KMS-11 (cell line): ENCODE data around the gene CCDC134.

Source experiments
- H2AFZ ChIP-seq: fragments of 200-600 bp; sonication (generic); 2 replicates; pipeline ENCODE4 v1.6.1; 2016; ENCODE audit warnings: antibody characterized with exemption, mixed run types, low read depth
- H3K27ac ChIP-seq: fragments of 200-600 bp; sonication (generic); 2 replicates; pipeline ENCODE4 v1.6.1; 2016; ENCODE audit warnings: mild to moderate bottlenecking, mixed run types
- H3K27me3 ChIP-seq: fragments of 200-600 bp; sonication (generic); 2 replicates; pipeline ENCODE4 v1.6.1; 2017; ENCODE audit warnings: mild to moderate bottlenecking, low read depth, mixed run types, moderate library complexity; ENCODE audit not compliant: insufficient read depth
- H3K36me3 ChIP-seq: fragments of 200-600 bp; sonication (generic); 2 replicates; pipeline ENCODE4 v1.6.1; 2017; ENCODE audit warnings: mild to moderate bottlenecking, mixed run types; ENCODE audit not compliant: insufficient read depth
- H3K4me1 ChIP-seq: fragments of 200-600 bp; sonication (generic); 2 replicates; pipeline ENCODE4 v1.6.1; 2016; ENCODE audit warnings: mild to moderate bottlenecking, low read depth, mixed run types; ENCODE audit not compliant: poor library complexity, severe bottlenecking
- H3K4me2 ChIP-seq: fragments of 200-600 bp; sonication (generic); 2 replicates; pipeline ENCODE4 v1.7.0; 2016; ENCODE audit warnings: mild to moderate bottlenecking, mixed run types
- H3K4me3 ChIP-seq: fragments of 200-600 bp; sonication (generic); IDR thresholded peaks from 2 replicates; pipeline ENCODE4 v1.6.1; 2017; ENCODE audit warnings: low read depth, low read length, mixed read lengths; ENCODE audit not compliant: insufficient read depth
- H3K79me2 ChIP-seq: fragments of 200-600 bp; sonication (generic); 2 replicates; pipeline ENCODE4 v1.6.1; 2016; ENCODE audit warnings: low read depth, mixed run types; ENCODE audit not compliant: insufficient read depth
- H3K9ac ChIP-seq: fragments of 200-600 bp; sonication (generic); 2 replicates; pipeline ENCODE4 v1.6.1; 2016; ENCODE audit warnings: mild to moderate bottlenecking, mixed run types
- H4K20me1 ChIP-seq: fragments of 200-600 bp; sonication (generic); 2 replicates; pipeline ENCODE4 v1.6.1; 2016; ENCODE audit warnings: mild to moderate bottlenecking, mixed run types; ENCODE audit not compliant: insufficient read depth
- CTCF ChIP-seq: fragments of 200-600 bp; sonication (generic); conservative IDR thresholded peaks from 2 replicates; pipeline ENCODE4 v1.6.1; 2017; ENCODE audit warnings: low read depth, mild to moderate bottlenecking, antibody characterized with exemption, low read length, moderate library complexity, mixed read lengths

CCDC134 gene

DNA sequence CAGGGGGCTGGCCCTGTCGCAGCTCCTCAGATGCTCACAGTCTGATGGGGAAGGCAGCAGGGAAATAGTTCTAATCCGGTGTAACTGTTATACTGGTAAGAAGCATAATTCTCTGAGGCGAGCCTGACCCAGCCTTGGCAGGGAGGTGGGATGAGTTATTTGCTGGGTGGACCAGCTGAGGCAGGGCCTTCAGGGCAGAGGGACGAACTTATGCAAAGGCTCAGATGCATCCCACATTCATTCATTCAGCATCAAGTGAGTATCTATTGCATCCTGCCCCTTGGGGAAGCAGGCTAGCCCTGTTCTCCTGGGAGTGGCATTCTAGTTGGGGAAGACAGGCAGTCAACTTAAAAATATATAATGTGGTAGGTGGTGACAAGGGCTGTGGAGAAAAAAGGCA is 18.8 kb downstream of the CCDC134 start:
- H3K79me2 ChIP-seq, result no peaks in the 10 kb centered on the region
- no peak overlapping the region for H3K27ac ChIP-seq
- H3K27me3 ChIP-seq, result no peaks in the 10 kb centered on the region
- TF ChIP-seq CTCF, result no peak
- H3K4me3 ChIP-seq, result no peak overlapping the region
- no peak overlapping the region for H3K4me2 ChIP-seq
- H2AFZ ChIP-seq, result no peak overlapping the region
- no peaks in the 10 kb centered on the region for H3K36me3 ChIP-seq
- no peaks in the 10 kb centered on the region for H3K4me1 ChIP-seq
- no peaks in the 10 kb centered on the region for H4K20me1 ChIP-seq
- no peak overlapping the region for H3K9ac ChIP-seq

DNA sequence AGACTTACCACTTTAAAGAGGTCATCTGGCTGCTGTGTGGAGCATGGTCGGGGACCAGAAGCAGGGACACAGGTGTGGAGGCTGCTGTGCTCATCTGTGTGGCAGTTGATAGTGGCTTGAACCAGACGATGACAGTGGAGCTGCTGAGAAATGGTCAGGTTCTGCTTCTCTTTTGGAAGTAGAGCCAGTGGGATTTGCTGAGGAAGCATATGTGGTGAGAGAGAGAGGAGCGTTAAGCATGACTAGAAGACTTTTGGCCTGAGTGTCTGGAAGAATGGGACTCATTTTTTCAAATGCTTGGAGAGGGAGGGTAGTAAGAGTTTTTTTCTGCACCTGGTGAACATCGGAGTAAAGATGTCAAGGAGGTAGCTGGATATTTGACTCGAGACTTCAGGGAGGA is 20.0 kb downstream of the CCDC134 start:
- no peaks in the 10 kb centered on the region for H3K36me3 ChIP-seq
- no peaks in the 10 kb centered on the region for H3K4me1 ChIP-seq
- H3K9ac ChIP-seq, result no peak overlapping the region
- H3K4me2 ChIP-seq, result no peak overlapping the region
- no peak overlapping the region for H3K27ac ChIP-seq
- no peaks in the 10 kb centered on the region for H4K20me1 ChIP-seq
- no peak for TF ChIP-seq CTCF
- H3K4me3 ChIP-seq, result no peak overlapping the region
- H3K79me2 ChIP-seq, result no peaks in the 10 kb centered on the region
- no peak overlapping the region for H2AFZ ChIP-seq
- H3K27me3 ChIP-seq, result no peaks in the 10 kb centered on the region

DNA sequence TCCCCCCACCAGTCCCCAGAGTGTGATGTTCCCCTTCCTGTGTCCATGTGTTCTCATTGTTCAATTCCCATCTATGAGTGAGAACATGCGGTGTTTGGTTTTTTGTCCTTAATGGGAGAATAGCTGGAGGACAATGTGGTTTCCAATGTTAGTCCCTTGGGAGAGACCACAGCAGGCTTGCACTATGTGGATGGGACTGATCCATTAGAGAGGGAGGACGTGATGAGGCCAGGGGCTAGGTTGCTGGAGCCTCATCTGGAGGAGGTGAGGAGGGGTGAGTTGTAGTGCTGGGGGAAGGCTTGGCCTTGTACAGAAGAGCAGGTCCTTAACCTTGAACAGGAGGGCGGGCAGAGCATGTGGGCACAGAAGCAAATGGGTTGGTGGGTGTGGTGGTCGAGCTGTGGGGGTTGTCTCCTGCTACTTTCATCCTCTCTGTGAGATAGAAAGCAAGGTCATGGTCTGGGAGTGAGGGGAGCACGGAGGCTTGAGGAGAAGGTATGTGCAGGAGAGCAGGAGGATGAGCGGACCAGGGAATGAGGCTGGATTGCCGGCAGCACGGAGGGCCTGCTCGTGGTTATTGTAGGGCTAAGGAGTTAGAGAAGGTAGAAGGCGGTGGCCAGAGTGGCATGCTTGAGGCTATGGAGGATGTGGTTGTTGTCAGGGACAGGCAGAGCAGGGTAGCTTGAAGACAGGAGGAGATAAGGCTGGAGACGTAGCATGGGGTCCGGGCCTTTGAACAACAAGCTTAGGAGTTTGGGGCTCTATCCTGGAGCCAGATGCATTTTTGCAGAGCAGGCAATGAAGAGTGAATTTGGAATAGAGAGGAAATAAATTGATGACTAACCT is 21.2 kb downstream of the CCDC134 start:
- Histone ChIP-seq H3K27ac (no peak overlapping the region), H2AFZ (no peak overlapping the region)

DNA sequence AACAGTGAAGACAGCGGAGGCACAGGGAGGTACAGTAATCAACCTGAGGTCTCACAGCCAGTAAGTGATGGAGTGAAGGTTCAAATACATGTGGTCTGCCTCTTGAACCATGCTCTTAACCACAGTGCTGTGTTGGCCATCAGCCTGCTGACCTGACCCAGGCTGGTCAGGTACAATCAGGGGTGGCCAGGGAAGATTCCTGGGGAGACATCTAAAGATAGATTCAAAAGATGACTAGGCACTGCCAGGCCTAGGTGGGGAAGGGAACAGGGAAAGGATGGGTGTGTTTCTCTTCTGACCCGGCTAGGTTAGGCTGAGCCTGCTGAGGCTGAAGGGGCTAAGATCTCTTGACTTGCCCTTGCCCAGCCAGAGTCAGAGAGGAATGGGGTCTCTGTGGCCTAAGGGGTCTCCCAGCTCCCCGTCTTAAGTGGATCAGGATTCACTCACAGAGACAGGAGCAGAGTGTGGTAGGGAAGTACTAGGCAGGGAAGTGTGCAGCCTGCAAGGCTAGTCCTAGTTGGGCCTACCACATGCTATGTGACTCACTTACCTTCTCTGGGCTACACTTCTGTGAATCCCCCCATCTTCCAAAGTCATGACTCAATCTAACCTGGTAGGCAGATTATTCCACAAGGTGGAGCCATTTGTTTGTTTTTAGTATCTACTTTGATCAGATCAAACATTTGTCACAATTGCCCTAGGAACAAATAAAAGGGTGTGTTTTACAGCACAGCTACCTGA is 22.0 kb downstream of the CCDC134 start:
- Histone ChIP-seq H3K4me1 (peaks cover 18% of the 10 kb centered on the region), H3K79me2 (no peaks in the 10 kb centered on the region), H3K9ac (no peak overlapping the region), H2AFZ (no peak overlapping the region), H3K27ac (no peak overlapping the region), H3K4me3 (no peak overlapping the region), H3K36me3 (no peaks in the 10 kb centered on the region), H3K4me2 (no peak overlapping the region), H3K27me3 (no peaks in the 10 kb centered on the region), H4K20me1 (no peaks in the 10 kb centered on the region)
- TF ChIP-seq CTCF, result peak; percentile 61

More for the DNA sequence above, 21.2 kb downstream of the CCDC134 start:
- Histone ChIP-seq H3K4me2 (no peak overlapping the region), H3K36me3 (no peaks in the 10 kb centered on the region), H3K4me3 (no peak overlapping the region), H3K79me2 (no peaks in the 10 kb centered on the region), H3K9ac (no peak overlapping the region), H4K20me1 (no peaks in the 10 kb centered on the region), H3K4me1 (peaks cover 10% of the 10 kb centered on the region), H3K27me3 (no peaks in the 10 kb centered on the region)
- TF ChIP-seq CTCF, result no peak
